ENCODE measurements around the gene FBXO2. TPM values are rescaled to one million over a fixed set of nuclear protein-coding genes. Genes with fewer than 3 reads are reported as not detected.
A peak's percentile ranks its signal among the peaks of the same experiment; 100 is the strongest.

FBXO2 gene
- total RNA-seq, 1 donor from 2014 or later = 64.0 TPM

DNA sequence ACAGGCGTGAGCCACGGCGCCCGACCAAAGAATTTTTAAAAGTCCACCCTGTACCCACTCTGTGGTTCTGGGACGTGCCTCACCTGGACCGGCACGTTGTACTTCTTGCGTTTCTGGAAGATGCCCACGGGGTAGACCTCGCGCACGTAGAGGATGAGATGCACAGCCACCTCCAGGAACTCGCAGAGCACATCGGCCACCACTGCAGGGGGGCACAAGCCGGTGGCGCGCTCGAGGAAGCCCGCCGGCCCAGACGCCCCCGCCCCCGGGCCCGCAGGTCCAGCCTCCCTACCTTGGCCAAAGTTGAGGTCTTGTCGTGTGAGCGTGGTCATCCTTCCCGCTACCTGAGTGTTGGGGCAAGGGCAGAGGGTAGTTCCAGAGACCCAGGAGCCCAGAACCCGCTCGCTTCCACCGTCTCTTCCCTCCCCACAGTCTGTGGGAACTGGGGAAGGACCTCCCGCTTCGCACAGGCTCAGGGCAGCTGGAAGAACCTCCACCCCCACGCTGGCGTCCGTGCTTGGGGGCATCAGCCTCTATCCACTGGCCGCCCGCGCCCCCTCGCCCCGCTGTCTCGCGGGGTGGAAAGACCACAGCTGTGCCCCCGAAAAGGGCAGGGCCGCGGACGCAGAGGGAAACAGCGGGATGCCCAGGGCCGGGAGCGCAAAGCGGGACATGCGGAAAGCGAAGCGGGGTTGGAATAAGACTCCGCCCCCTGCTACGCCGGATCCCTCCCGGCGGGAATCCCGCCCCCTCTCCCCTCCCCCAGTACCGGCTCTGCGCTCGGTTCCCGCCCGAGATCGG lies 26.2 kb upstream of the FBXO2 start:
- TF ChIP-seq EZH2 (IDR thresholded peaks at IDR 0.05; ENCODE audit: insufficient read depth, low read length) = no peak
- TF ChIP-seq, protein P1, sequence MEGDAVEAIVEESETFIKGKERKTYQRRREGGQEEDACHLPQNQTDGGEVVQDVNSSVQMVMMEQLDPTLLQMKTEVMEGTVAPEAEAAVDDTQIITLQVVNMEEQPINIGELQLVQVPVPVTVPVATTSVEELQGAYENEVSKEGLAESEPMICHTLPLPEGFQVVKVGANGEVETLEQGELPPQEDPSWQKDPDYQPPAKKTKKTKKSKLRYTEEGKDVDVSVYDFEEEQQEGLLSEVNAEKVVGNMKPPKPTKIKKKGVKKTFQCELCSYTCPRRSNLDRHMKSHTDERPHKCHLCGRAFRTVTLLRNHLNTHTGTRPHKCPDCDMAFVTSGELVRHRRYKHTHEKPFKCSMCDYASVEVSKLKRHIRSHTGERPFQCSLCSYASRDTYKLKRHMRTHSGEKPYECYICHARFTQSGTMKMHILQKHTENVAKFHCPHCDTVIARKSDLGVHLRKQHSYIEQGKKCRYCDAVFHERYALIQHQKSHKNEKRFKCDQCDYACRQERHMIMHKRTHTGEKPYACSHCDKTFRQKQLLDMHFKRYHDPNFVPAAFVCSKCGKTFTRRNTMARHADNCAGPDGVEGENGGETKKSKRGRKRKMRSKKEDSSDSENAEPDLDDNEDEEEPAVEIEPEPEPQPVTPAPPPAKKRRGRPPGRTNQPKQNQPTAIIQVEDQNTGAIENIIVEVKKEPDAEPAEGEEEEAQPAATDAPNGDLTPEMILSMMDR (IDR thresholded peaks at IDR 0.05; ENCODE audit: insufficient read depth, low read depth, low read length) = no peak
- Histone ChIP-seq H4K20me1 (ENCODE audit: insufficient read depth, low read length) (peaks cover 11% of the 10 kb centered on the region), H3K36me3 (ENCODE audit: insufficient read depth, low read length) (peaks cover 2% of the 10 kb centered on the region), H3K9ac (ENCODE audit: low read length) (peak overlapping the region; percentile 84), H2AFZ (ENCODE audit: low read depth, low read length) (peak overlapping the region; percentile 84), H3K4me1 (ENCODE audit: insufficient read depth, low read length) (peaks cover 11% of the 10 kb centered on the region), H3K4me2 (ENCODE audit: low read length) (peak overlapping the region; percentile 96), H3K27me3 (ENCODE audit: insufficient read depth, low read length) (no peaks in the 10 kb centered on the region), H3K4me3 (ENCODE audit: insufficient read depth, low read depth, low read length) (peak overlapping the region; percentile 69), H3K9me3 (ENCODE audit: insufficient read depth, low read depth, low read length) (no peaks in the 10 kb centered on the region), H3K27ac (ENCODE audit: low read depth, low read length) (peak overlapping the region; percentile 77), H3K79me2 (ENCODE audit: insufficient read depth, low read length) (no peaks in the 10 kb centered on the region)
- Mint-ChIP-seq H3K4me1 (ENCODE audit: low read depth, unreplicated experiment) (peaks cover 2% of the 10 kb centered on the region), H3K27ac (ENCODE audit: unreplicated experiment) (no peak overlapping the region), H3K9me3 (ENCODE audit: unreplicated experiment) (no peaks in the 10 kb centered on the region), H3K27me3 (ENCODE audit: low read depth, unreplicated experiment) (peaks cover 14% of the 10 kb centered on the region), H3K4me3 (ENCODE audit: unreplicated experiment) (peak overlapping the region; percentile 86), H3K36me3 (ENCODE audit: low read depth, unreplicated experiment) (peaks cover 5% of the 10 kb centered on the region)
- FAIRE-seq = no peak
- no peak for DNase-seq (ENCODE audit: low read depth)

DNA sequence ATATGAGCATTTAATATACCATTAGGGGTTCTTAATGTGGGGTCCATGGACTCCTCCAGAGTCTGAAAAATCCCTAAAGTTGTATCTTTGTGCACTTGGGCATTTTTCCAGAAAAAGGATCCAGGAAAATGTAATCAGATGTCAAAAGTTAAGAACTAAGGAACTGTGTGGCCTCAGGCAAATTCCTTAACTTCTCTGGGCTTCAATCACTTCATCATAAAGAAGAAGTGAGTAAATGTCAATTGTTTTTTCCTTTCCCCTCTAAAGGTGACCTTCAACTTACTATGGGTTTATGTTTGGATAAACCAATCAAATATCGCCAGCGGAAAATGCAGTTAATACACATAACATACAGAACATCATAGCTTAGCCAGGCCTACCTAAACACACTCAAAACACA lies 24.2 kb upstream of the FBXO2 start:
- Histone ChIP-seq H4K20me1 (ENCODE audit: insufficient read depth, low read length) (peaks cover 11% of the 10 kb centered on the region), H3K4me3 (ENCODE audit: insufficient read depth, low read depth, low read length) (no peak overlapping the region), H3K79me2 (ENCODE audit: insufficient read depth, low read length) (no peaks in the 10 kb centered on the region), H3K9ac (ENCODE audit: low read length) (no peak overlapping the region), H3K4me2 (ENCODE audit: low read length) (no peak overlapping the region), H2AFZ (ENCODE audit: low read depth, low read length) (no peak overlapping the region), H3K36me3 (ENCODE audit: insufficient read depth, low read length) (peaks cover 2% of the 10 kb centered on the region), H3K27me3 (ENCODE audit: insufficient read depth, low read length) (no peaks in the 10 kb centered on the region), H3K4me1 (ENCODE audit: insufficient read depth, low read length) (peaks cover 11% of the 10 kb centered on the region), H3K27ac (ENCODE audit: low read depth, low read length) (no peak overlapping the region), H3K9me3 (ENCODE audit: insufficient read depth, low read depth, low read length) (no peaks in the 10 kb centered on the region)
- no peak overlapping the region for H3K27ac Mint-ChIP-seq (ENCODE audit: unreplicated experiment)
- H3K4me3 Mint-ChIP-seq (ENCODE audit: unreplicated experiment) = no peak overlapping the region
- FAIRE-seq (no peak), DNase-seq (ENCODE audit: low read depth) (no peak)
- TF ChIP-seq EZH2 (IDR thresholded peaks at IDR 0.05; ENCODE audit: insufficient read depth, low read length) = no peak
- TF ChIP-seq, protein P1 (IDR thresholded peaks at IDR 0.05; ENCODE audit: insufficient read depth, low read depth, low read length) = no peak
- H3K36me3 Mint-ChIP-seq (ENCODE audit: low read depth, unreplicated experiment) = peaks cover 9% of the 10 kb centered on the region
- H3K4me1 Mint-ChIP-seq (ENCODE audit: low read depth, unreplicated experiment) = peaks cover 2% of the 10 kb centered on the region
- no peaks in the 10 kb centered on the region for H3K9me3 Mint-ChIP-seq (ENCODE audit: unreplicated experiment)
- H3K27me3 Mint-ChIP-seq (ENCODE audit: low read depth, unreplicated experiment) = peaks cover 5% of the 10 kb centered on the region

Data from astrocyte (in vitro differentiated cells and primary cell).